ENCODE data around the gene BSN. TPM values are rescaled to one million over a fixed set of nuclear protein-coding genes. Genes with fewer than 3 reads are reported as not detected.

BSN gene
- total RNA-seq, 4 donors from 2014 or later = 0.11 to 0.19 (median 0.16) TPM

- Histone ChIP-seq H3K4me1 (no peaks in the 10 kb centered on the region), H3K4me3 (no peak overlapping the region), H3K27me3 (no peaks in the 10 kb centered on the region), H3K36me3 (no peaks in the 10 kb centered on the region), H3K9me3 (no peaks in the 10 kb centered on the region), H3K27ac (no peak overlapping the region)
- intact Hi-C loops (cut with DNase I) = no loop called here
- TF ChIP-seq POLR2A (IDR thresholded peaks at IDR 0.05) = no peak
- no peak for TF ChIP-seq CTCF (IDR thresholded peaks at IDR 0.05)
- DNase-seq = no peak
- 82 to 91% methylated on average over 1 to 2 of the region's 2 CpGs for WGBS, 2 donors
Observed at GRCh38 chr3:49647741-49648140, 93.5 kb downstream of the BSN start.

- intact Hi-C loops (cut with DNase I) = no loop called here
- TF ChIP-seq CTCF (IDR thresholded peaks at IDR 0.05) = no peak
- no peak for TF ChIP-seq POLR2A (IDR thresholded peaks at IDR 0.05)
- DNase-seq = no peak
- 100% methylated on average over 1 of the region's 3 CpGs; no CpG with 5 or more reads in 1 of the 2 donors for WGBS, 2 donors
- Histone ChIP-seq H3K4me3 (no peak overlapping the region), H3K27ac (no peak overlapping the region), H3K36me3 (no peaks in the 10 kb centered on the region), H3K9me3 (no peaks in the 10 kb centered on the region), H3K4me1 (no peaks in the 10 kb centered on the region), H3K27me3 (no peaks in the 10 kb centered on the region)
Observed at GRCh38 chr3:49648354-49649019, 94.2 kb downstream of the BSN start.

- no CpG with 5 or more reads among the region's 1 CpG for WGBS, 2 donors
- TF ChIP-seq POLR2A (IDR thresholded peaks at IDR 0.05) = no peak
- no peak for TF ChIP-seq CTCF (IDR thresholded peaks at IDR 0.05)
- intact Hi-C loops (cut with DNase I) = no loop called here
Observed at GRCh38 chr3:49649576-49649975, 95.3 kb downstream of the BSN start.

GRCh38 chr3:49650177-49650576 is 95.9 kb downstream of the BSN start:
- intact Hi-C loops (cut with DNase I) = no loop called here
- Histone ChIP-seq H3K27ac (no peak overlapping the region), H3K4me3 (no peak overlapping the region), H3K9me3 (no peaks in the 10 kb centered on the region), H3K4me1 (peaks cover 0 to 6% (median 0%) of the 10 kb centered on the region in 3 donors), H3K27me3 (no peaks in the 10 kb centered on the region), H3K36me3 (no peaks in the 10 kb centered on the region)
- DNase-seq = no peak
- TF ChIP-seq POLR2A (IDR thresholded peaks at IDR 0.05) (no peak), CTCF (IDR thresholded peaks at IDR 0.05) (no peak)
- WGBS, 2 donors = 100% methylated on average over 1 of the region's 1 CpG; no CpG with 5 or more reads in 1 of the 2 donors

More at GRCh38 chr3:49649576-49649975, 95.3 kb downstream of the BSN start:
- no peaks in the 10 kb centered on the region for H3K27me3 ChIP-seq
- DNase-seq = no peak
- no peak overlapping the region for H3K27ac ChIP-seq
- H3K4me1 ChIP-seq = no peaks in the 10 kb centered on the region
- H3K36me3 ChIP-seq = no peaks in the 10 kb centered on the region
- H3K4me3 ChIP-seq = no peak overlapping the region
- no peaks in the 10 kb centered on the region for H3K9me3 ChIP-seq

- no peaks in the 10 kb centered on the region for H3K27me3 ChIP-seq
- H3K4me1 ChIP-seq = peaks cover 0 to 6% (median 0%) of the 10 kb centered on the region in 3 donors
- intact Hi-C loops (cut with DNase I) = no loop called here
- WGBS, 2 donors = 68% methylated on average over 5 of the region's 8 CpGs; no CpG with 5 or more reads in 1 of the 2 donors
- H3K36me3 ChIP-seq = no peaks in the 10 kb centered on the region
- H3K4me3 ChIP-seq = no peak overlapping the region
- no peak overlapping the region for H3K27ac ChIP-seq
- DNase-seq = no peak
- no peaks in the 10 kb centered on the region for H3K9me3 ChIP-seq
- no peak for TF ChIP-seq POLR2A (IDR thresholded peaks at IDR 0.05)
- no peak for TF ChIP-seq CTCF (IDR thresholded peaks at IDR 0.05)
Observed at GRCh38 chr3:49650637-49651036, 96.4 kb downstream of the BSN start.
